Suprapubic skin (tissue), 4 donors: ENCODE results near the gene C8G.

ENCODE experiments used
- CTCF ChIP-seq, 2 donors: fragments of 200-600 bp in 1 of 2; fragments of 450-650 bp in 1 of 2; sonication (generic) in 1 of 2; IDR thresholded peaks; one replicate each; pipeline ENCODE4 v1.5.1; 2016 to 2019; ENCODE audit warnings: antibody characterized with exemption in 2 of 2, mild to moderate bottlenecking in 1 of 2, moderate library complexity in 1 of 2
- EP300 ChIP-seq: sonication (generic); formaldehyde crosslinking; IDR thresholded peaks from one replicate; pipeline ENCODE4 v1.6.1; 2017; ENCODE audit warnings: antibody characterized with exemption
- POLR2AphosphoS5 ChIP-seq, 3 donors: sonication (generic); formaldehyde crosslinking; IDR thresholded peaks; one replicate each; pipeline ENCODE4 v1.6.1; 2017; ENCODE audit warnings: antibody characterized with exemption in 3 of 3

GRCh38 chr9:136957901-136958300 lies 12.9 kb downstream of the C8G start:
- TF ChIP-seq EP300 (no peak), POLR2AphosphoS5 (IDR thresholded peaks at IDR 0.05) (no peak), CTCF (IDR thresholded peaks at IDR 0.05) (no peak)
